Measurements from ENCODE around the gene SLC41A1.

Gene SLC41A1

DNA sequence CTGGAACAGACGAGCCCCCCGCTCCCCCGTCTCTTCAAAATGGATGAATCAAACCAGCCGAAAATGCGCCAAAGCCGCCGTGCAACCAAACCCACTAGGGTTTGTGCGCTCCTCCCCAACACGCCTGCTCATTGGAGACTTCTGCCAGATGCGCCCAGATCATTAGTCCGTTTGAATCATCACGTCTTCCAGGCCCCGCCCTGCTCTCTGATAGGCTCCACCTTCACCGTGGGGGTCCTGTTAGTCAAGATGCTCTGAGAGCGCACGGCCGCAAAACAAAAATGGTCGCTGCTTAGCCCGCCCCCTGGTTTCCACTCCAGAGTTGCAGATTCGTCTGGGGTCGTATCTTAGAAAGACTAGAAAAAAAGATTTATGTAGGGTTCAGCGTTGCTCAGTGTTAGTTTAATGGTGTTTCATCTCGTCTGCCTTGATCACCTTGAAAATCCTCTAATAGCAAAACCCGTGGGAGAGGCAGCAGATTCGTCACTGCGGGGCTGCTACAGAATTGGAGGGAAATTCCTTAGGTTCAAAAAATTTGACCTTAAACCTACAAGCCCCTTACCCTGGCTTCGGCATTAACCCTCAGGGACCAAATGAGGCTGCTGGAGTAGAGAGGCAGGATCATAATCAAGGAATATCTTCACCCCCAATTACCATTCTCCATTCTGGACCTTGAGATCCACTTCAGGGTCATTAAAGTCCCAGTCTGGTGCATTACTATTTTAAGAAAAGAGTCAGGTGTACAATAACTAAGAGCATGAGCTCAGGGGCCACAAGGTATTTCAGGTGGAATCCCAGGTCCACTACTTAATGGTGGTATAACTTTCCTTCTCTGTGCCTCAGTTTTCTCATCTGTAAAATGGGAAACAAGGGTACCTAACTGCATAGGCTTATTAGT, 62.6 kb downstream of the SLC41A1 start, which contains the start of gene NUCKS1:
Gene NUCKS1 (minus strand): TSS at position 45 of the 898 bp plus-strand sequence. CDS start 209 bp downstream, outside the sequence.
- DNase-seq = peak; percentile 100

- peak; percentile 98 for DNase-seq
These were observed 63.5 kb downstream of the SLC41A1 start for GRCh38 chr1:205749234-205750137.

DNA sequence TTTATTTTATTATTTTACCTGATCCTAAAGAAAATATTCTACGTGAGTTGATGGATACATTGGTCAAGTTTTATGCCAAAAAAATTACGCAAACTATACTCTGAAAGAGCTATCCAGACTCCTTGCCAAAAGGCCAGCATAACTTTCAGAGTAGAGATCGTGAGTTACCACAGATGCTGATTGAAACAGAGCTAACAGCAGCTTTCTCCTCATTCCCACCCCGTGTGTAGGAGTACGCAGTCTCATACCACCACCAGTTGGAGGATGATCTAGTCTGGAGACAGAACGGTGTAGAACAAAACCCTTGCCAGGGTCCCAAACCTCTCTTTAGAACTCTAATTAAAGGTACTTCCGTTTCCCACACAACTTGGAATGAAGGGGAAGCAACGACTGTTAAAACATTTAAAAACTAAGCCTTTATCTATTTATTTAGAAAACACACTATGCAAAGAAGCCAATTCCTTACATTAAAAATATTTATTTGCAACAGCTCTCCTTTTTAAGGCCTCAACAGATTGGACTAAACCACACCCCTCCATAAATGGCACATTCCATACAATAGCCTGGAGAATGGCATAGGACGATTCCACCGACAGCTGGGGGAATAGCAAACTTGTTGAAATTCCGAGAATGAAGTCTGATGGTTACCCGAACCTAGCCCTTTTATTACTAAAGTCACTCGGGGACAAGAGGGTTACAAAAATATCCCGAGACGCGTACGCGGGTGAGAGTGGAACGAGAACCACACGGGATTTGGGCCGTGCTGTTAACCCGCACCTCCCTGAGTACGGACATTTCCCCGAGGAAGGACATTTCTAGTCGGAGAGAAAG, 64.4 kb downstream of the SLC41A1 start:
- DNase-seq = no peak

- no peak for DNase-seq
These were observed 66.1 kb downstream of the SLC41A1 start for GRCh38 chr1:205746757-205747412.

- no peak for DNase-seq
These were observed 68.6 kb downstream of the SLC41A1 start for GRCh38 chr1:205744403-205744802.

DNA sequence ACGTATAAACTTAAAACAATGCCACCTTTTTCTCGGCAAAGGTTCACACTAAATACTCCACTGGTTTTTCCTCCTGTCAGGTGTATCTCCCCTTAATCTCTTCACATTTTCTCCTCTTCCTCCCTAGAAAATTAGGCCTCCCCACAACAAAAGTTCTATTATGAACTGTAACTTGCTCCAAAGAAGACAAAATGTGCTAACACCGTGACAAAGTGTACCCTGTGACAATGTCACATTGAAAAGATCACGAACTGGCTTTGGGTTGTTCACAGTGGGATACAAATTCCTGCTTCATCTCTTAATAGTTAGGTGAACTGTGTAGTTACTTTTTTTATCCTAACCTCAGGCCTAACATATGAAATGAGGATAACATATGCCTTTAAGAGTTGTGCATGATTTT, 69.0 kb downstream of the SLC41A1 start:
- no peak for DNase-seq

- DNase-seq = no peak
These were observed 71.3 kb downstream of the SLC41A1 start for GRCh38 chr1:205741681-205742080.

DNA sequence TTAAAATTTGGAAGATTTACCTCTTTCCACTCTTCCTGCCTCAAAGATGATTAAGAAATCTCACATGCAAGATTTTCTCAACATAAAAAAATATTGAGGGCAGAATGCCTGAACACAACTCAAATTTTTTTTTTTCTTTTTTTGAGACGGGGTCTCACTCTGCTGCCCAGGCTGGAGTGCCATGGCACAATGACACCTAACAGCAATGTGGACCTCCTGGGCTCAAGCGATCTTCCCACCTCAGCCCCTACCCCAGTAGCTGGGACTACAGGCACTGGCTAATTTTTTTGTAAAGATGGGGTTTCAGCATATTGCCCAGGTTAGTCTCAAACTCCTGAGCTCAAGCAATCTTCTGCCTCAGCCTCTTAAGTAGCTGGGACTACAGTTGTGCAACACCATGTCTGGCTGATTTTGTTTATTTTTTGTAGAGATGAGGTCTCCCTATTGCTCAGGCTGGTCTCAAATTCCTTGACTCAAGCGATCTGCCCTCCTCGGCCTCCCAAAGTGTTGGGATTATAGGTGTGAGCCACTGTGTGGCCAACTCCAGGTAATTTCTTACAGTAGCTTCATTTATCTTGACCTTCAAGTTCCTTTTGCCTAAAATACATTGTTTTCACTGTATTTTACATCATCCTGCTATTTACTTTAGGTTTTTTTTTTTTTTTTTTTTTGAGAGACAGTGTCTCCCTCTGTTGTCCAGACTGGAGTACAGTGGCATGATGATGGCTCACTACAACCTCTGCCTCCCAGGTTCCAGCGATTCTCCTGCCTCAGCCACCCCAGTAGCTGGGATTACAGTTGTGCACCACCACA, 73.4 kb downstream of the SLC41A1 start:
- DNase-seq = no peak
